H9 (cell line): Measurements from ENCODE around the gene EVI5. TPM values are rescaled to one million over a fixed set of nuclear protein-coding genes. Genes with fewer than 3 reads are reported as not detected.

Source experiments
- DNase-seq: peaks from one replicate; pipeline ENCODE4 v3.0.0-alpha.2; 2017
- H2AFZ ChIP-seq: one replicate; pipeline ENCODE4 v1.6.1; 2013; ENCODE audit warnings: mild to moderate bottlenecking, low read length, control low read depth, moderate library complexity
- H2AK5ac ChIP-seq: 2 replicates; pipeline ENCODE4 v1.6.1; 2013; ENCODE audit warnings: low read length, control low read depth, mixed read lengths; ENCODE audit not compliant: insufficient read length
- H2BK120ac ChIP-seq: one replicate; pipeline ENCODE4 v1.6.1; 2013; ENCODE audit warnings: low read depth, mild to moderate bottlenecking, low read length, control low read depth, inconsistent platforms; ENCODE audit not compliant: poor library complexity, severe bottlenecking
- H2BK12ac ChIP-seq: 2 replicates; pipeline ENCODE4 v1.6.1; 2013; ENCODE audit warnings: low read length, control low read depth, mixed read lengths, low read depth; ENCODE audit not compliant: insufficient read length
- H2BK15ac ChIP-seq: 2 replicates; pipeline ENCODE4 v1.6.1; 2013; ENCODE audit warnings: low read depth, low read length, control low read depth
- H2BK20ac ChIP-seq: one replicate; pipeline ENCODE4 v1.6.1; 2013; ENCODE audit warnings: low read depth, mild to moderate bottlenecking, low read length, control low read depth, inconsistent platforms; ENCODE audit not compliant: poor library complexity, severe bottlenecking
- H2BK5ac ChIP-seq: 2 replicates; pipeline ENCODE4 v1.6.1; 2013; ENCODE audit warnings: low read length, control low read depth, mixed read lengths; ENCODE audit not compliant: insufficient read length
- H3K14ac ChIP-seq: 2 replicates; pipeline ENCODE4 v1.6.1; 2013; ENCODE audit warnings: low read length, control low read depth; ENCODE audit not compliant: insufficient read depth
- H3K18ac ChIP-seq: 2 replicates; pipeline ENCODE4 v1.6.1; 2013; ENCODE audit warnings: low read depth, mild to moderate bottlenecking, mixed read lengths, low read length, control low read depth; ENCODE audit not compliant: insufficient read length
- H3K23ac ChIP-seq: 2 replicates; pipeline ENCODE4 v1.6.1; 2013; ENCODE audit warnings: low read length, control low read depth, mixed read lengths, low read depth; ENCODE audit not compliant: insufficient read length
- H3K23me2 ChIP-seq: 2 replicates; pipeline ENCODE4 v1.6.1; 2013; ENCODE audit warnings: low read depth, mild to moderate bottlenecking, mixed read lengths, low read length, control low read depth; ENCODE audit not compliant: insufficient read length, poor library complexity, severe bottlenecking
- H3K27ac ChIP-seq: 2 replicates; pipeline ENCODE4 v1.5.1; 2013; ENCODE audit warnings: low read length, control low read depth, mixed read lengths, low read depth; ENCODE audit not compliant: insufficient read length
- H3K27me3 ChIP-seq: 2 replicates; pipeline ENCODE4 v1.6.1; 2013; ENCODE audit warnings: low read length, control low read depth, inconsistent platforms; ENCODE audit not compliant: insufficient read depth
- H3K4ac ChIP-seq: 2 replicates; pipeline ENCODE4 v1.6.1; 2013; ENCODE audit warnings: low read depth, mild to moderate bottlenecking, control low read depth, inconsistent platforms, low read length, moderate library complexity
- H3K4me1 ChIP-seq: 2 replicates; pipeline ENCODE4 v1.6.1; 2013; ENCODE audit warnings: low read length, control low read depth, inconsistent platforms; ENCODE audit not compliant: insufficient read depth
- H3K4me2 ChIP-seq: 2 replicates; pipeline ENCODE4 v1.6.1; 2013; ENCODE audit warnings: low read length, control low read depth, mixed read lengths; ENCODE audit not compliant: insufficient read length, insufficient read depth
- H3K56ac ChIP-seq: 2 replicates; pipeline ENCODE4 v1.6.1; 2013; ENCODE audit warnings: low read depth, mild to moderate bottlenecking, mixed read lengths, low read length, control low read depth; ENCODE audit not compliant: insufficient read length
- H3K79me1 ChIP-seq: 2 replicates; pipeline ENCODE4 v1.6.1; 2013; ENCODE audit warnings: low read depth, mild to moderate bottlenecking, moderate library complexity, low read length, control low read depth, inconsistent platforms; ENCODE audit not compliant: insufficient read depth, poor library complexity, severe bottlenecking
- H3K79me2 ChIP-seq: 2 replicates; pipeline ENCODE4 v1.6.1; 2013; ENCODE audit warnings: low read length, control low read depth, inconsistent platforms; ENCODE audit not compliant: insufficient read depth
- H3K9ac ChIP-seq: 2 replicates; pipeline ENCODE4 v1.6.1; 2013; ENCODE audit warnings: low read length, control low read depth, mixed read lengths; ENCODE audit not compliant: insufficient read length; ENCODE audit errors: extremely low read depth
- H3K9me3 ChIP-seq: one replicate; pipeline ENCODE4 v1.6.1; 2013; ENCODE audit warnings: low read depth, low read length, inconsistent platforms; ENCODE audit not compliant: control insufficient read depth
- H3T11ph ChIP-seq: one replicate; pipeline ENCODE4 v1.6.1; 2013; ENCODE audit warnings: mild to moderate bottlenecking, low read length, control low read depth, inconsistent platforms
- H4K20me1 ChIP-seq: one replicate; pipeline ENCODE4 v1.6.1; 2013; ENCODE audit not compliant: control insufficient read depth, insufficient read length, insufficient read depth
- H4K5ac ChIP-seq: 2 replicates; pipeline ENCODE4 v1.6.1; 2013; ENCODE audit warnings: low read depth, mild to moderate bottlenecking, mixed read lengths, low read length, control low read depth; ENCODE audit not compliant: insufficient read length
- H4K8ac ChIP-seq: replicated peaks from 2 replicates; pipeline ENCODE4 v1.6.1; 2013; ENCODE audit warnings: low read length, control low read depth, mixed read lengths, low read depth; ENCODE audit not compliant: insufficient read length
- H4K91ac ChIP-seq: 2 replicates; pipeline ENCODE4 v1.6.1; 2013; ENCODE audit warnings: low read depth, mild to moderate bottlenecking, moderate library complexity, mixed read lengths, low read length, control low read depth; ENCODE audit not compliant: insufficient read length
- H3K27ac Mint-ChIP-seq, 3 experiments: 2 replicates in 2 of 3; 3 replicates in 1 of 3; pipeline ENCODE4 v1.8.0; 2020 to 2021; ENCODE audit warnings: mixed read lengths in 3 of 3, mild to moderate bottlenecking in 1 of 3, moderate library complexity in 1 of 3
- H3K27me3 Mint-ChIP-seq: 2 replicates; pipeline ENCODE4 v1.8.0; 2021; ENCODE audit warnings: low read depth, mild to moderate bottlenecking, moderate library complexity, mixed read lengths
- H3K36me3 Mint-ChIP-seq, 3 experiments: 2 replicates in 2 of 3; 3 replicates in 1 of 3; pipeline ENCODE4 v1.8.0; 2020 to 2021; ENCODE audit warnings: low read depth in 3 of 3, mixed read lengths in 3 of 3; ENCODE audit not compliant: insufficient read depth in 1 of 3
- H3K4me1 Mint-ChIP-seq, 2 experiments: 2 replicates each; pipeline ENCODE4 v1.8.0; 2020; ENCODE audit warnings: mixed read lengths in 2 of 2
- H3K4me3 Mint-ChIP-seq, 2 experiments: 2 replicates in 1 of 2; 3 replicates in 1 of 2; pipeline ENCODE4 v1.8.0; 2020 to 2021; ENCODE audit warnings: mild to moderate bottlenecking in 2 of 2, mixed read lengths in 2 of 2, moderate library complexity in 1 of 2
- H3K9me3 Mint-ChIP-seq, 2 experiments: 2 replicates in 1 of 2; 3 replicates in 1 of 2; pipeline ENCODE4 v1.8.0; 2020; ENCODE audit warnings: mild to moderate bottlenecking in 2 of 2, mixed read lengths in 2 of 2, moderate library complexity in 1 of 2
- CTCF ChIP-seq: fragments of 200-600 bp; sonication (generic); conservative IDR thresholded peaks from 3 replicates; pipeline ENCODE4 v1.8.0; 2021; ENCODE audit warnings: antibody characterized with exemption, mild to moderate bottlenecking
- whole genome bisulfite sequencing: extraction: QIAGEN DNeasy Blood & Tissue Kit; methylation state at CpG from one replicate; pipeline ENCODE4 v1.1.7; 2013; ENCODE audit warnings: missing lambda C conversion rate, low lambda C conversion rate, mixed read lengths; ENCODE audit not compliant: insufficient read length; ENCODE audit errors: extremely low coverage; 5-methylcytosine and 5-hydroxymethylcytosine counted together
- total RNA-seq: library from RNA; stranded (reverse); gene quantifications from 2 replicates; pipeline ENCODE4 v1.2.1, GENCODE V29; 2021

Gene EVI5
- total RNA-seq, 1 experiment from 2014 or later: 9.7 TPM

GRCh38 chr1:92494485-92495141 is 290.3 kb downstream of the EVI5 start:
- H3K27me3 Mint-ChIP-seq: peaks cover 19% of the 10 kb centered on the region
- no peaks in the 10 kb centered on the region for H3K4me1 Mint-ChIP-seq
- no peak for TF ChIP-seq CTCF

More at GRCh38 chr1:92494485-92495141, 290.3 kb downstream of the EVI5 start:
- no peak overlapping the region for H2BK15ac ChIP-seq
- no CpG with 5 or more reads among the region's 4 CpGs for WGBS
- H4K8ac ChIP-seq: no peak overlapping the region
- no peak overlapping the region for H3T11ph ChIP-seq
- H3K9me3 Mint-ChIP-seq: no peaks in the 10 kb centered on the region
- no peaks in the 10 kb centered on the region for H3K79me1 ChIP-seq
- no peak overlapping the region for H2BK12ac ChIP-seq
- H3K4me2 ChIP-seq: no peak overlapping the region
- no peaks in the 10 kb centered on the region for H3K27me3 ChIP-seq
- H3K23me2 ChIP-seq: no peaks in the 10 kb centered on the region
- no peak overlapping the region for H3K14ac ChIP-seq
- no peak overlapping the region for H3K9ac ChIP-seq
- H3K4me3 Mint-ChIP-seq: no peak overlapping the region
- H2AFZ ChIP-seq: no peak overlapping the region
- no peak overlapping the region for H3K23ac ChIP-seq
- H3K9me3 ChIP-seq: no peaks in the 10 kb centered on the region
- no peaks in the 10 kb centered on the region for H4K20me1 ChIP-seq
- no peaks in the 10 kb centered on the region for H3K79me2 ChIP-seq
- H3K4ac ChIP-seq: no peak overlapping the region
- H2BK120ac ChIP-seq: no peak overlapping the region
- no peak overlapping the region for H2BK5ac ChIP-seq
- no peak overlapping the region for H4K91ac ChIP-seq
- no peak overlapping the region for H3K56ac ChIP-seq
- H3K36me3 Mint-ChIP-seq: no peaks in the 10 kb centered on the region
- H3K4me1 ChIP-seq: no peaks in the 10 kb centered on the region
- H3K18ac ChIP-seq: no peak overlapping the region
- H3K27ac ChIP-seq: no peak overlapping the region
- H4K5ac ChIP-seq: no peak overlapping the region
- no peak overlapping the region for H2AK5ac ChIP-seq
- no peak overlapping the region for H3K27ac Mint-ChIP-seq
- DNase-seq: no peak
- no peak overlapping the region for H2BK20ac ChIP-seq
